M059J (cell line): ENCODE results near the gene RASL12. TPM values are rescaled to one million over a fixed set of nuclear protein-coding genes. Genes with fewer than 3 reads are reported as not detected.

Experiments
- DNase-seq: peaks from one replicate; pipeline ENCODE4 v3.0.0-alpha.2; 2012; ENCODE audit warnings: low read depth
- total RNA-seq: library from RNA; depleted of rRNA; stranded (reverse); fragments of >200 nt; shearing (Covaris generic); gene quantifications from 2 replicates; pipeline ENCODE4 v1.2.3, GENCODE V29; 2014

Gene RASL12
- total RNA-seq, 1 experiment from 2014 or later: not detected

- DNase-seq: no peak
Observed at GRCh38 chr15:65056106-65056505, 11.7 kb downstream of the RASL12 start.

- DNase-seq: peak; percentile 88
Observed at GRCh38 chr15:65055201-65055870, 12.5 kb downstream of the RASL12 start.

GRCh38 chr15:65054333-65055200 lies 13.2 kb downstream of the RASL12 start:
- peak; percentile 64 for DNase-seq

GRCh38 chr15:65052956-65053355 lies 14.8 kb downstream of the RASL12 start:
- no peak for DNase-seq

- no peak for DNase-seq
Observed at GRCh38 chr15:65051266-65051665, 16.5 kb downstream of the RASL12 start.

GRCh38 chr15:65050270-65050669 lies 17.5 kb downstream of the RASL12 start:
- no peak for DNase-seq

GRCh38 chr15:65049418-65049840 lies 18.4 kb downstream of the RASL12 start:
- DNase-seq: peak; percentile 95

GRCh38 chr15:65048241-65048640 lies 19.6 kb downstream of the RASL12 start:
- DNase-seq: no peak

- DNase-seq: no peak
Observed at GRCh38 chr15:65044724-65045481, 22.9 kb downstream of the RASL12 start, which contains the start of gene SLC51B. Gene SLC51B, plus strand, starts transcription at chr15:65045387. Its CDS starts 4,618 bp downstream, at chr15:65050005.

- peak; percentile 52 for DNase-seq
Observed at GRCh38 chr15:65044218-65044617, 23.6 kb downstream of the RASL12 start.

GRCh38 chr15:65042776-65043327 lies 24.9 kb downstream of the RASL12 start:
- peak; percentile 9 for DNase-seq

- DNase-seq: no peak
Observed at GRCh38 chr15:65041787-65042186, 26.0 kb downstream of the RASL12 start.

- DNase-seq: no peak
Observed at GRCh38 chr15:65040461-65040860, 27.3 kb downstream of the RASL12 start.

GRCh38 chr15:65038836-65039235 lies 29.0 kb downstream of the RASL12 start:
- DNase-seq: no peak

GRCh38 chr15:65038428-65038827 lies 29.4 kb downstream of the RASL12 start:
- DNase-seq: no peak

- no peak for DNase-seq
Observed at GRCh38 chr15:65037309-65037708, 30.5 kb downstream of the RASL12 start.

GRCh38 chr15:65034719-65035118 lies 33.1 kb downstream of the RASL12 start:
- DNase-seq: no peak

- peak; percentile 46 for DNase-seq
Observed at GRCh38 chr15:65033659-65034269, 34.0 kb downstream of the RASL12 start.

- peak; percentile 83 for DNase-seq
Observed at GRCh38 chr15:65032801-65033537, 34.8 kb downstream of the RASL12 start.

GRCh38 chr15:65029736-65030208 lies 38.0 kb downstream of the RASL12 start:
- no peak for DNase-seq
